Endothelial cell of umbilical vein (primary cell): ENCODE measurements around the gene HTR2B. TPM values are rescaled to one million over a fixed set of nuclear protein-coding genes. Genes with fewer than 3 reads are reported as not detected.

Source experiments
- BruUV-seq: library from RNA; stranded (reverse); fragments of 400-500 nt; replicated peaks from 2 replicates; lab custom pipeline; 2021; lab: Mats Ljungman, UMichigan
- CTCF ChIA-PET: fragments of 300-600, 350-600 bp; sonication (Branson Sonifier 250); formaldehyde crosslinking; loops from one replicate; lab custom pipeline; 2021; ENCODE audit warnings: antibody characterized with exemption, inconsistent platforms; lab: Charles Lee
- POLR2A ChIA-PET: fragments of 300-600, 350-600 bp; sonication (Branson Sonifier 250); formaldehyde crosslinking; loops from one replicate; lab custom pipeline; 2021; ENCODE audit warnings: antibody characterized with exemption, inconsistent platforms; lab: Charles Lee
- DNase-seq: peaks from one replicate; pipeline ENCODE4 v3.0.0-alpha.2; 2011; ENCODE audit warnings: low read depth, low spot score
- FAIRE-seq: peaks from 2 replicates; lab custom pipeline; 2011; peaks lifted over from hg19 to GRCh38; lab: Jason Lieb, UNC
- H2AFZ ChIP-seq: 2 replicates; pipeline ENCODE4 v1.6.0; 2012; ENCODE audit warnings: low read depth, low read length, control low read depth, inconsistent platforms
- H3K27ac ChIP-seq: 2 replicates; pipeline ENCODE4 v1.5.1; 2011; ENCODE audit warnings: low read depth, mild to moderate bottlenecking, control low read depth, low read length, moderate library complexity; ENCODE audit not compliant: insufficient read depth
- H3K27me3 ChIP-seq, 2 experiments: 2 replicates each; pipeline versions ENCODE4 v1.6.0 to v1.6.1; 2011; ENCODE audit warnings: low read length in 2 of 2, mixed read lengths in 1 of 2; ENCODE audit not compliant: control insufficient read depth in 2 of 2, insufficient read depth in 2 of 2
- H3K36me3 ChIP-seq, 2 experiments: 2 replicates in 1 of 2; 3 replicates in 1 of 2; pipeline ENCODE4 v1.5.1; 2011; ENCODE audit warnings: low read length in 2 of 2, mild to moderate bottlenecking in 1 of 2, moderate library complexity in 1 of 2; ENCODE audit not compliant: control insufficient read depth in 2 of 2, insufficient read depth in 2 of 2; ENCODE audit errors: extremely low read depth in 1 of 2
- H3K4me1 ChIP-seq: 3 replicates; pipeline ENCODE4 v1.5.1; 2011; ENCODE audit warnings: mild to moderate bottlenecking, low read length; ENCODE audit not compliant: control insufficient read depth, insufficient read depth; ENCODE audit errors: extremely low read depth
- H3K4me2 ChIP-seq: 2 replicates; pipeline ENCODE4 v1.6.1; 2011; ENCODE audit warnings: low read length, control low read depth, mixed read lengths; ENCODE audit not compliant: insufficient read depth
- H3K4me3 ChIP-seq, 3 experiments: fragments of 200-600 bp in 1 of 3; sonication (generic), shearing (Covaris generic) in 1 of 3; replicated peaks in 1 of 3; 2 replicates each; pipeline ENCODE4 v1.5.1; 2011 to 2016; ENCODE audit warnings: control low read depth in 3 of 3, low read length in 3 of 3, mild to moderate bottlenecking in 2 of 3, inconsistent platforms in 1 of 3, low read depth in 1 of 3, moderate library complexity in 1 of 3; ENCODE audit not compliant: insufficient read depth in 1 of 3
- H3K79me2 ChIP-seq: 2 replicates; pipeline ENCODE4 v1.6.0; 2012; ENCODE audit warnings: low read length, inconsistent platforms; ENCODE audit not compliant: control insufficient read depth, insufficient read depth
- H3K9ac ChIP-seq: replicated peaks from 2 replicates; pipeline ENCODE3; 2011; ENCODE audit warnings: low read length, control low read depth; ENCODE audit not compliant: insufficient read depth; ENCODE audit errors: extremely low read depth
- H3K9me1 ChIP-seq: replicated peaks from 3 replicates; pipeline ENCODE4 v1.6.0; 2011; ENCODE audit warnings: mild to moderate bottlenecking, low read length; ENCODE audit not compliant: control insufficient read depth, insufficient read depth; ENCODE audit errors: extremely low read depth
- H3K9me3 ChIP-seq: replicated peaks from 2 replicates; pipeline ENCODE4 v1.5.1; 2012; ENCODE audit warnings: low read length, inconsistent platforms; ENCODE audit not compliant: control insufficient read depth, insufficient read depth
- H4K20me1 ChIP-seq: replicated peaks from 2 replicates; pipeline ENCODE3; 2011; ENCODE audit warnings: mild to moderate bottlenecking, low read length; ENCODE audit not compliant: control insufficient read depth, insufficient read depth; ENCODE audit errors: extremely low read depth
- EZH2 ChIP-seq: IDR thresholded peaks from 2 replicates; pipeline ENCODE4 v1.6.1; 2012; ENCODE audit warnings: borderline replicate concordance, low read depth, mild to moderate bottlenecking, moderate library complexity, low read length, inconsistent platforms; ENCODE audit not compliant: severe bottlenecking
- GATA2 ChIP-seq: IDR thresholded peaks from 2 replicates; pipeline ENCODE4 v1.7.0; 2011; ENCODE audit warnings: low read depth, mild to moderate bottlenecking, moderate library complexity, mixed read lengths, low read length; ENCODE audit not compliant: insufficient read length, insufficient read depth
- JUN ChIP-seq: IDR thresholded peaks from 2 replicates; pipeline ENCODE4 v1.6.1; 2011; ENCODE audit warnings: borderline replicate concordance, low read depth; ENCODE audit not compliant: insufficient read length, insufficient read depth
- POLR2A ChIP-seq: IDR thresholded peaks from 2 replicates; pipeline ENCODE4 v1.6.1; 2012; ENCODE audit warnings: low read depth, mild to moderate bottlenecking, control low read depth, low read length
- dilution Hi-C: fragments of 300-500 bp; cut with MboI; formaldehyde crosslinking; loops from one replicate; pipeline ENCODE4 v1.15.0; 2019; ENCODE audit warnings: low sequenced_read_pairs; ENCODE audit not compliant: extremely low pct_ligation_motif_present
- intact Hi-C: fragments of 100-400 bp; cut with micrococcal nuclease; formaldehyde crosslinking; loops from one replicate; pipeline ENCODE4 v1.10.0; 2022
- polyA plus RNA-seq, 4 experiments: library from polyadenylated mRNA; depleted of rRNA in 3 of 4; stranded (reverse) in 3 of 4; unstranded in 1 of 4; fragments of >200 nt; gene quantifications; 2 replicates each; pipeline versions ENCODE4 v1.2.1 to v1.2.3, GENCODE V29; 2011 to 2012; ENCODE audit warnings: missing spikeins in 1 of 4
- total RNA-seq: library from RNA; stranded (reverse); gene quantifications from 2 replicates; pipeline ENCODE4 v1.2.3, GENCODE V29; 2021

Gene HTR2B
- total and polyA plus RNA-seq, 2 donors (not counting 3 experiments of a cell fraction or from before 2014, with no cell fraction given) = 0.88 to 0.93 TPM

- Histone ChIP-seq H3K4me2 (peak overlapping the region; percentile 96), H3K9ac (peak overlapping the region; percentile 56), H3K27me3 (no peaks in the 10 kb centered on the region), H4K20me1 (no peaks in the 10 kb centered on the region), H2AFZ (peak overlapping the region; percentile 43), H3K79me2 (peaks cover 9% of the 10 kb centered on the region), H3K9me1 (no peaks in the 10 kb centered on the region), H3K27ac (peak overlapping the region; percentile 62), H3K9me3 (no peaks in the 10 kb centered on the region), H3K4me3 (peak overlapping the region in 1 of 3 experiments; percentile 65), H3K36me3 (no peaks in the 10 kb centered on the region), H3K4me1 (peaks cover 40% of the 10 kb centered on the region)
- FAIRE-seq = peak; percentile 84
- BruUV-seq = TSS peak; percentile 48
- dilution Hi-C loops = no loop called here
- POLR2A ChIA-PET = interaction anchor here (0.8 kb wide), 1 partner anchor 70 kb away, joined by 5 read pairs; no protein-coding TSS in a partner anchor
- intact Hi-C loops = loop anchor here (1.0 to 2.0 kb wide), 2 partner anchors 9 to 39 kb away; no protein-coding TSS in a partner anchor
- CTCF ChIA-PET = interaction anchor here (1.0 to 5.5 kb wide), 10 partner anchors 13 to 77 kb away, joined by 3 to 39 read pairs (median 4); no protein-coding TSS in a partner anchor
- no peak for TF ChIP-seq JUN
- peak; percentile 69 for TF ChIP-seq GATA2
- DNase-seq = peak; percentile 78
These were observed 1.4 kb downstream of the HTR2B start for GRCh38 chr2:231123362-231123898.

- BruUV-seq = no TSS peak
- no peaks in the 10 kb centered on the region for H3K27me3 ChIP-seq
- H3K4me3 ChIP-seq = no peak overlapping the region
- H3K27ac ChIP-seq = no peak overlapping the region
- dilution Hi-C loops (no loop called here), intact Hi-C loops (no loop called here)
- peak; percentile 65 for DNase-seq
- no peaks in the 10 kb centered on the region for H4K20me1 ChIP-seq
- no peak overlapping the region for H2AFZ ChIP-seq
- H3K9me1 ChIP-seq = no peaks in the 10 kb centered on the region
- peaks cover 6% of the 10 kb centered on the region for H3K79me2 ChIP-seq
- peaks cover 24% of the 10 kb centered on the region for H3K4me1 ChIP-seq
- no peak for TF ChIP-seq GATA2
- no peak for TF ChIP-seq POLR2A
- TF ChIP-seq EZH2 = no peak
- H3K4me2 ChIP-seq = no peak overlapping the region
- H3K9me3 ChIP-seq = no peaks in the 10 kb centered on the region
- H3K36me3 ChIP-seq = peaks cover 2% of the 10 kb centered on the region in 2 experiments
- POLR2A ChIA-PET = no interaction called here
- H3K9ac ChIP-seq = no peak overlapping the region
- FAIRE-seq = no peak
- CTCF ChIA-PET = interaction anchor here (0.9 to 1.0 kb wide), 2 partner anchors 11 to 74 kb away, joined by 3 to 4 read pairs; no protein-coding TSS in a partner anchor
These were observed 6.3 kb downstream of the HTR2B start for GRCh38 chr2:231118614-231118942.
